Activated CD8-positive, alpha-beta memory T cell treated with anti-CD3 and anti-CD28 coated beads for 36 hours (primary cell): Measurements from ENCODE around the gene BTBD10. TPM values are rescaled to one million over a fixed set of nuclear protein-coding genes. Genes with fewer than 3 reads are reported as not detected.

Experiments used
- CTCF ChIA-PET: fragments of 350-600 bp; sonication (Branson Sonifier 250); formaldehyde crosslinking; loops from one replicate; lab custom pipeline; 2021; ENCODE audit warnings: antibody characterized with exemption; lab: Charles Lee
- POLR2A ChIA-PET: fragments of 350-600 bp; sonication (Branson Sonifier 250); formaldehyde crosslinking; loops from one replicate; lab custom pipeline; 2021; ENCODE audit warnings: antibody characterized with exemption; lab: Charles Lee
- total RNA-seq, 2 experiments: library from RNA; stranded (reverse); gene quantifications; one replicate each; pipeline ENCODE4 v1.2.3, GENCODE V29; 2021

The BTBD10 gene
- total RNA-seq, 2 experiments from 2014 or later, result 22.5 TPM

GRCh38 chr11:13349046-13349445 is 114.0 kb downstream of the BTBD10 start:
- POLR2A ChIA-PET, result no interaction called here
- CTCF ChIA-PET, result interaction anchor here (1.6 kb wide), 1 partner anchor 12 kb away, joined by 3 read pairs; no protein-coding TSS in a partner anchor

DNA sequence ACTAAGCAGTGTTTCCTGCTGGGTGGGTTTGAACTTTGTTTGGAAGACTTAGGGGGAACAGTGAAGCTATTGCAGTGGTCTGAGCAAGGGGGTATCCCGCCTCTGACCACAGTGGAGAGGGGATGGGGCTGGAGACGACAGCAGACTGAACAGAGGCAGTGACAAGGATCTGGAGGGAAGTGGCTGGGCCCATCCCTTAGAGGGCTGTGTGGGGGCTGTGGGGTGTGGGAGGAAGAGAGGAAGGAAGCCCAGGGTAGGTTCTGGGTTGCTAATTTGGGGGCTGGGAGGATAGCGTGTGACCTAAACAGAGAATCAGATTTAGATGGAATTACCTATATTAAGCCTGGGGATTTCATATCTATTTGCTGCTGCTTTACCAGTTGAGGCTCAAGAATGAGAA is 114.7 kb downstream of the BTBD10 start:
- POLR2A ChIA-PET, result no interaction called here
- CTCF ChIA-PET, result no interaction called here

DNA sequence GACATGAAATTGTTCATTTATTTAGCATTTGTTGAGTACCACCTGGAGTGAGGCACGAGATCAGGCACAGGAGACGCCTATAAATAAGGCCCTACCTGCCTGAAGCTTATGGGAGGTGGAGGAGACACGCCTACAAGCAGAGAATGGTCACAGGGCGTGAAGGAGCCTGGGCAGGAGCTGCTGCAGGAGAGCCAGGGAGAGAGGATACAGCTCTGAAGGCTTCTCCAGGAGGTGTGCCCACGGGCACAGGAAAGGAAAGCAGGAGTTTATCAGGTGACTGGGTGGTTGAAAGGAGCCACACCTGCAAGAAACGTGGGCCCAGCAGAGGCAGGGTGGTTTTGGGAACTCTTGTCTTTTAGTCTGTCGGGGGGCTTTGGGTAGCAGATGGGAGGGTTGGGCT is 115.1 kb downstream of the BTBD10 start:
- CTCF ChIA-PET, result no interaction called here
- POLR2A ChIA-PET, result no interaction called here

GRCh38 chr11:13346470-13346869 is 116.6 kb downstream of the BTBD10 start:
- POLR2A ChIA-PET, result no interaction called here
- CTCF ChIA-PET, result interaction anchor here (1.0 to 1.6 kb wide), 2 partner anchors 11 kb away, joined by 3 to 5 read pairs; no protein-coding TSS in a partner anchor

GRCh38 chr11:13344818-13345217 is 118.2 kb downstream of the BTBD10 start:
- POLR2A ChIA-PET, result no interaction called here
- CTCF ChIA-PET, result interaction anchor here (1.0 to 1.6 kb wide), 6 partner anchors 9 to 380 kb away, joined by 3 to 8 read pairs (median 4); no protein-coding TSS in a partner anchor

- POLR2A ChIA-PET, result no interaction called here
- CTCF ChIA-PET, result interaction anchor here (0.6 to 1.8 kb wide), 11 partner anchors 9 to 380 kb away, joined by 3 to 8 read pairs (median 3); no protein-coding TSS in a partner anchor
Measured at GRCh38 chr11:13343931-13344717, 118.9 kb downstream of the BTBD10 start.

DNA sequence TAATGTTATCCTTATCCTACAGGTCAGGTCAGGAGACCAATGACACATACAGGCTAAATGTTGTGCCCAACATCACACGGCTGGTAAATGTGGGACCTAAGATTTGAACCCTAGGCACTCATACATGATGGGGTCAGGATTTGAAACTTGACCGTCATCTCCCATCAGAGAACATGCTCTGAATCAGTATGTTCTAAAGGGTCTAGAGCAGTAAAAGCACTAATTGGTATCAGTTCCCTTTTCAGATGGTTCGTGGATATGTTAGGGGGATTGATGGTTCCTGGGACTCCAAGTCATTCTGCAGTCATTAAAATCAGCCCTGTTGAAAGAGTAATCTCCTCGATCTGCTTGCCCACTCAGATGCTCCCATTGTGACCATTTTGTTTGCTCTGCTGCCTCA is 120.0 kb downstream of the BTBD10 start:
- ChIA-PET POLR2A (no interaction called here), CTCF (interaction anchor here (0.6 to 1.8 kb wide), 6 partner anchors 9 to 136 kb away, joined by 3 to 7 read pairs (median 4); no protein-coding TSS in a partner anchor)

DNA sequence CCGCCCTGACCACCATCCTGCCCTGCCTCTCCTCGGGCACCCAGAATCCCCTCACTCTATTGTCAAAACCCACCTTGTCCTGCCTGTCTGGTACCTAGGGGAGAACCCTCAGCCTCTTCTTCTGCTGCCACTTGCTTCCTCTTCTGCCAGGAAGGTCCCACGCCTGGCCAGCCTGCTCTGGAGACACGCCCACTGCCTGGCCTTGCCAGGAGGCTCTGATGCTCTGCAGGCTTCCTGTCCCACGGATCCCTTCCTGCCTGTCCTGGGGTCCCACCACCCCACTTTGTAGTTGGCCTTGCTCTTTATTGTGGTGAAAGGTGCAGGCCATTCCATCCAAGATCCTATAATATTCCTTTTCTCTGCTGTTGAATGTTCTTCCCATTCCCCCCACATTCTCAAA is 122.0 kb downstream of the BTBD10 start:
- POLR2A ChIA-PET, result no interaction called here
- CTCF ChIA-PET, result interaction anchor here (0.9 kb wide), 1 partner anchor 62 kb away, joined by 3 read pairs; no protein-coding TSS in a partner anchor

GRCh38 chr11:13339195-13340153 is 123.5 kb downstream of the BTBD10 start:
- ChIA-PET POLR2A (no interaction called here), CTCF (interaction anchor here (0.6 to 1.3 kb wide), 4 partner anchors 42 to 1634 kb away, joined by 3 to 4 read pairs (median 3); no protein-coding TSS in a partner anchor)

DNA sequence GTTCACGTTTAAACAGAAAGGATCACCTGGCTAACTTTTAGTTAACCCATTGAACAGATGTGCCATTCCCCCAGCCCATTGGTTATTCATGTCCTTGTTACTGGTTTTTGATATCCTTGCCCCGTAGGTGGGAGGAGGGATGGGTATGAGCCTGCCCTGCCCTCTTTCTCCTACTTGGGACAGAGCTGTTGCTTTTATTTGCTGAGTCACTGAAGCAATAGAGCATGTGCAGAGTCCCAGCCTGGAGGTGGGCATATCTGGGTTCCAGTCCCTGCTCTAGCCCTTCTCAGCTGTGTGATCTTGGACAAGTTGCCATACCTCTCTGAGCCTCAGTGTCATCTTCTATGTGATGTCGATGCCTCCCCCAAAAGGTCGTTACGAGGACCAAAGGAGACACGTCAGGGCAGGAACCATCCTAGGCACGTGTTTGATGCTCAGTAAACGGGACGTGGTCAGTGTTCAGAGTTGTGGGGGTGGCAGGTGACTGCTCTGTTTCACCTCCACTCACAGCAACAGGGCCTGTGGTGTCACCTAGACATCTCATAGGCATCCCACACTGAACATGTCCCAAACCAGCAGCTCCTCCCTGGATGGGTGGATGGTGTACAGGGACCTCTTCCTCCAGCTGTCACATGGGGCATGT is 124.5 kb downstream of the BTBD10 start:
- CTCF ChIA-PET, result interaction anchor here (0.6 to 1.3 kb wide), 4 partner anchors 41 to 1635 kb away, joined by 3 to 4 read pairs (median 3); no protein-coding TSS in a partner anchor
- POLR2A ChIA-PET, result no interaction called here

DNA sequence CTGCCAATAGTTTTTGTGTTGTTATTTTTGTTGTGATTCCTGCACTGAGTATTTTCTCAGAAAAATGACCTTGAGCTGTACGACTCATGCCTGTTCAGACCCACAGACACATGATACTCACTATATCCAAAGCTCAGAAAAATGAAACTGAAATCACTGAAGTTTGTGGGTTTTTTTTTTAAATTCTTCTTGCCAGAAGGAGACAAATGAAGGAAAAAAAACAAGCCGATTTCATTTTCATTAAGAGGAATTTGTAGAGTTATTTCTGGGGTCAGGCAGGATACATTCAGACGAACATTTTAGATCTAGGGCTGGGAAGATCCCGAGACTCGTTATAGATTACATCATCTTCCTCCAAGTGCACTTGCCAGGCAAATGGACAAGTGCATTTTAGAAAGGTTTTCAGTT is 125.0 kb downstream of the BTBD10 start:
- ChIA-PET POLR2A (no interaction called here), CTCF (interaction anchor here (0.7 to 1.0 kb wide), 2 partner anchors 51 to 587 kb away, joined by 3 read pairs; no protein-coding TSS in a partner anchor)

Other genes with a start within 250 kb of the BTBD10 start
- 10 to 100 TPM; 17.7 to 19.0 TPM for gene BMAL1, start 185.4 kb downstream of the BTBD10 start, total RNA-seq
- gene PTH, start 32.8 kb upstream of the BTBD10 start, total RNA-seq, result not detected
- 10 to 100 TPM; 50.3 to 51.6 TPM for gene FAR1, start 205.4 kb upstream of the BTBD10 start, total RNA-seq